ENCODE results near the gene PCMTD2. TPM values are rescaled to one million over a fixed set of nuclear protein-coding genes. Genes with fewer than 3 reads are reported as not detected.

PCMTD2 gene
- total and polyA plus RNA-seq, 2 of the 13 experiments (the other 11 are each of a cell fraction or from before 2014, with no cell fraction given): 47.0 to 76.9 TPM

DNA sequence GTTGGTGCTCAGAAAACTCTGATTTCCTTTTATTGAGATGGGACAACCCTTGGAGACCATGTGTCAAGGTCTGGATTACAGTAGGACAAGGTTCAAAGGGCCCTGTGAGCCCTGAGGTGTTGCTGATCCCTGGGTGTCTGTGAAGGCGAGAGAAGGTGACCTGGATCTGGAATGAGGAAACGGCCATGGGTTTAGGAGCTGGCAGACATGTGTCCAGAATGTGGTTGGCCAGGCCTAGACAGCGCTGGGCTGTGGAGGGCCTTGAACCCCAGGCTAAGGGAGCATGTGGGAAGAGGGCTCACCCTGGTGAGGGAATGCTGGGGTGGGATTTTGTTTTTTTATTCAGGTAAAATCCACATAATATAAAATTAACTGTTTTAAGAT lies 24.9 kb downstream of the PCMTD2 start (continued):
- TF ChIP-seq, protein P1, sequence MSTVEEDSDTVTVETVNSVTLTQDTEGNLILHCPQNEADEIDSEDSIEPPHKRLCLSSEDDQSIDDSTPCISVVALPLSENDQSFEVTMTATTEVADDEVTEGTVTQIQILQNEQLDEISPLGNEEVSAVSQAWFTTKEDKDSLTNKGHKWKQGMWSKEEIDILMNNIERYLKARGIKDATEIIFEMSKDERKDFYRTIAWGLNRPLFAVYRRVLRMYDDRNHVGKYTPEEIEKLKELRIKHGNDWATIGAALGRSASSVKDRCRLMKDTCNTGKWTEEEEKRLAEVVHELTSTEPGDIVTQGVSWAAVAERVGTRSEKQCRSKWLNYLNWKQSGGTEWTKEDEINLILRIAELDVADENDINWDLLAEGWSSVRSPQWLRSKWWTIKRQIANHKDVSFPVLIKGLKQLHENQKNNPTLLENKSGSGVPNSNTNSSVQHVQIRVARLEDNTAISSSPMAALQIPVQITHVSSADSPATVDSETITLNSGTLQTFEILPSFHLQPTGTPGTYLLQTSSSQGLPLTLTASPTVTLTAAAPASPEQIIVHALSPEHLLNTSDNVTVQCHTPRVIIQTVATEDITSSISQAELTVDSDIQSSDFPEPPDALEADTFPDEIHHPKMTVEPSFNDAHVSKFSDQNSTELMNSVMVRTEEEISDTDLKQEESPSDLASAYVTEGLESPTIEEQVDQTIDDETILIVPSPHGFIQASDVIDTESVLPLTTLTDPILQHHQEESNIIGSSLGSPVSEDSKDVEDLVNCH (CRISPR knock-in tag; IDR thresholded peaks at IDR 0.05): no peak
- TF ChIP-seq SKIL (CRISPR knock-in tag; IDR thresholded peaks at IDR 0.05; ENCODE audit: borderline replicate concordance) (no peak), ZNF75D (CRISPR knock-in tag; IDR thresholded peaks at IDR 0.05; ENCODE audit: borderline replicate concordance) (no peak), ZNF616 (CRISPR knock-in tag; IDR thresholded peaks at IDR 0.05; ENCODE audit: low read depth) (no peak), ADNP (CRISPR knock-in tag; IDR thresholded peaks at IDR 0.05) (no peak), ZZZ3 (CRISPR knock-in tag; IDR thresholded peaks at IDR 0.05; ENCODE audit: borderline replicate concordance) (no peak), CREM (IDR thresholded peaks at IDR 0.05) (no peak), CREM (CRISPR knock-in tag; IDR thresholded peaks at IDR 0.05) (no peak), THYN1 (CRISPR knock-in tag; IDR thresholded peaks at IDR 0.05; ENCODE audit: borderline replicate concordance, low read depth) (no peak), PHF5A (CRISPR knock-in tag; IDR thresholded peaks at IDR 0.05; ENCODE audit: low read depth, unreplicated experiment) (no peak), HDAC6 (IDR thresholded peaks at IDR 0.05; ENCODE audit: low read depth, low read length) (no peak), ZNF331 (CRISPR knock-in tag; IDR thresholded peaks at IDR 0.05) (no peak), CREB1 (IDR thresholded peaks at IDR 0.05) (no peak), CREB1 (CRISPR knock-in tag; IDR thresholded peaks at IDR 0.05) (no peak), ZNF720 (CRISPR knock-in tag; IDR thresholded peaks at IDR 0.05) (no peak)
- TF ChIP-seq, protein P2, sequence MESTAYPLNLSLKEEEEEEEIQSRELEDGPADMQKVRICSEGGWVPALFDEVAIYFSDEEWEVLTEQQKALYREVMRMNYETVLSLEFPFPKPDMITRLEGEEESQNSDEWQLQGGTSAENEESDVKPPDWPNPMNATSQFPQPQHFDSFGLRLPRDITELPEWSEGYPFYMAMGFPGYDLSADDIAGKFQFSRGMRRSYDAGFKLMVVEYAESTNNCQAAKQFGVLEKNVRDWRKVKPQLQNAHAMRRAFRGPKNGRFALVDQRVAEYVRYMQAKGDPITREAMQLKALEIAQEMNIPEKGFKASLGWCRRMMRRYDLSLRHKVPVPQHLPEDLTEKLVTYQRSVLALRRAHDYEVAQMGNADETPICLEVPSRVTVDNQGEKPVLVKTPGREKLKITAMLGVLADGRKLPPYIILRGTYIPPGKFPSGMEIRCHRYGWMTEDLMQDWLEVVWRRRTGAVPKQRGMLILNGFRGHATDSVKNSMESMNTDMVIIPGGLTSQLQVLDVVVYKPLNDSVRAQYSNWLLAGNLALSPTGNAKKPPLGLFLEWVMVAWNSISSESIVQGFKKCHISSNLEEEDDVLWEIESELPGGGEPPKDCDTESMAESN (CRISPR knock-in tag; conservative IDR thresholded peaks at IDR 0.05): no peak
- TF ChIP-seq, protein P3, sequence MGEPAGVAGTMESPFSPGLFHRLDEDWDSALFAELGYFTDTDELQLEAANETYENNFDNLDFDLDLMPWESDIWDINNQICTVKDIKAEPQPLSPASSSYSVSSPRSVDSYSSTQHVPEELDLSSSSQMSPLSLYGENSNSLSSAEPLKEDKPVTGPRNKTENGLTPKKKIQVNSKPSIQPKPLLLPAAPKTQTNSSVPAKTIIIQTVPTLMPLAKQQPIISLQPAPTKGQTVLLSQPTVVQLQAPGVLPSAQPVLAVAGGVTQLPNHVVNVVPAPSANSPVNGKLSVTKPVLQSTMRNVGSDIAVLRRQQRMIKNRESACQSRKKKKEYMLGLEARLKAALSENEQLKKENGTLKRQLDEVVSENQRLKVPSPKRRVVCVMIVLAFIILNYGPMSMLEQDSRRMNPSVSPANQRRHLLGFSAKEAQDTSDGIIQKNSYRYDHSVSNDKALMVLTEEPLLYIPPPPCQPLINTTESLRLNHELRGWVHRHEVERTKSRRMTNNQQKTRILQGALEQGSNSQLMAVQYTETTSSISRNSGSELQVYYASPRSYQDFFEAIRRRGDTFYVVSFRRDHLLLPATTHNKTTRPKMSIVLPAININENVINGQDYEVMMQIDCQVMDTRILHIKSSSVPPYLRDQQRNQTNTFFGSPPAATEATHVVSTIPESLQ (CRISPR knock-in tag; conservative IDR thresholded peaks at IDR 0.05): no peak
- TF ChIP-seq, protein P4, sequence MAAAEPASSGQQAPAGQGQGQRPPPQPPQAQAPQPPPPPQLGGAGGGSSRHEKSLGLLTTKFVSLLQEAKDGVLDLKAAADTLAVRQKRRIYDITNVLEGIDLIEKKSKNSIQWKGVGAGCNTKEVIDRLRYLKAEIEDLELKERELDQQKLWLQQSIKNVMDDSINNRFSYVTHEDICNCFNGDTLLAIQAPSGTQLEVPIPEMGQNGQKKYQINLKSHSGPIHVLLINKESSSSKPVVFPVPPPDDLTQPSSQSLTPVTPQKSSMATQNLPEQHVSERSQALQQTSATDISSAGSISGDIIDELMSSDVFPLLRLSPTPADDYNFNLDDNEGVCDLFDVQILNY (CRISPR knock-in tag; conservative IDR thresholded peaks at IDR 0.05): no peak
